ENCODE measurements around the gene HADHA.

- no peak for TF ChIP-seq CTCF (IDR thresholded peaks at IDR 0.05; ENCODE audit: insufficient read depth, low read length, poor library complexity, severe bottlenecking)
- TF ChIP-seq EZH2phosphoT487 (conservative IDR thresholded peaks at IDR 0.05; ENCODE audit: low read length): no peak
Observed at GRCh38 chr2:26217720-26218119, 26.7 kb downstream of the HADHA start.
